HUES48 (cell line): ENCODE measurements around the gene SEMA3G.
A peak's percentile ranks its signal among the peaks of the same experiment; 100 is the strongest.

Source experiments
- H3K27ac ChIP-seq: one replicate; pipeline ENCODE4 v1.7.0; 2013; ENCODE audit warnings: low read depth, low read length, inconsistent platforms
- H3K27me3 ChIP-seq: 2 replicates; pipeline ENCODE4 v1.6.1; 2013; ENCODE audit warnings: mild to moderate bottlenecking, low read length; ENCODE audit not compliant: control insufficient read depth, insufficient read depth
- H3K36me3 ChIP-seq: 2 replicates; pipeline ENCODE4 v1.6.1; 2013; ENCODE audit warnings: low read length; ENCODE audit not compliant: control insufficient read depth, insufficient read depth
- H3K4me1 ChIP-seq: 2 replicates; pipeline ENCODE4 v1.6.1; 2013; ENCODE audit warnings: mild to moderate bottlenecking, low read length; ENCODE audit not compliant: control insufficient read depth, insufficient read depth
- H3K4me3 ChIP-seq: 2 replicates; pipeline ENCODE4 v1.5.1; 2013; ENCODE audit warnings: mild to moderate bottlenecking, low read depth, low read length
- H3K9ac ChIP-seq: 2 replicates; pipeline ENCODE4 v1.6.1; 2013; ENCODE audit warnings: mild to moderate bottlenecking, low read depth, low read length, moderate library complexity
- H3K9me3 ChIP-seq: 2 replicates; pipeline ENCODE4 v1.6.1; 2013; ENCODE audit warnings: low read length; ENCODE audit not compliant: control insufficient read depth, insufficient read depth

SEMA3G gene

GRCh38 chr3:52458031-52458760 lies 13.3 kb upstream of the SEMA3G start:
- no peaks in the 10 kb centered on the region for H3K27me3 ChIP-seq
- H3K27ac ChIP-seq, result no peak overlapping the region
- peaks cover 57% of the 10 kb centered on the region for H3K36me3 ChIP-seq
- no peak overlapping the region for H3K9ac ChIP-seq
- no peaks in the 10 kb centered on the region for H3K9me3 ChIP-seq
- H3K4me1 ChIP-seq, result peaks cover 15% of the 10 kb centered on the region; the same call in 1 of the 2 replicates
- H3K4me3 ChIP-seq, result no peak overlapping the region

GRCh38 chr3:52456800-52457183 lies 11.9 kb upstream of the SEMA3G start:
- Histone ChIP-seq H3K4me3 (peak overlapping the region; percentile 88), H3K4me1 (peaks cover 15% of the 10 kb centered on the region; the same call in 1 of the 2 replicates), H3K9me3 (no peaks in the 10 kb centered on the region), H3K9ac (peak overlapping the region; percentile 55), H3K27ac (no peak overlapping the region), H3K27me3 (no peaks in the 10 kb centered on the region), H3K36me3 (peaks cover 46% of the 10 kb centered on the region)

GRCh38 chr3:52456169-52456799 lies 11.4 kb upstream of the SEMA3G start:
- peaks cover 43% of the 10 kb centered on the region for H3K36me3 ChIP-seq
- H3K27me3 ChIP-seq, result no peaks in the 10 kb centered on the region
- H3K9me3 ChIP-seq, result no peaks in the 10 kb centered on the region
- peak overlapping the region; percentile 55 for H3K9ac ChIP-seq
- H3K4me3 ChIP-seq, result peak overlapping the region; percentile 88
- peaks cover 15% of the 10 kb centered on the region; the same call in 1 of the 2 replicates for H3K4me1 ChIP-seq
- H3K27ac ChIP-seq, result peak overlapping the region; percentile 42

GRCh38 chr3:52455283-52456168 lies 10.6 kb upstream of the SEMA3G start, which contains the start of gene NISCH:
Gene NISCH, plus strand, starts transcription at chr3:52455604. Its CDS starts 38 bp downstream, at chr3:52455642.
- peaks cover 15% of the 10 kb centered on the region; the same call in 1 of the 2 replicates for H3K4me1 ChIP-seq
- H3K27me3 ChIP-seq, result no peaks in the 10 kb centered on the region
- H3K9ac ChIP-seq, result peak within 1 kb of the TSS; percentile 70
- no peaks in the 10 kb centered on the region for H3K9me3 ChIP-seq
- H3K4me3 ChIP-seq, result peak within 1 kb of the TSS; percentile 88
- H3K27ac ChIP-seq, result peak within 1 kb of the TSS; percentile 56
- H3K36me3 ChIP-seq, result peaks cover 36% of the 10 kb centered on the region

GRCh38 chr3:52454938-52455282 lies 10.0 kb upstream of the SEMA3G start:
- H3K4me1 ChIP-seq, result peaks cover 22% of the 10 kb centered on the region
- peak overlapping the region; percentile 64 for H3K4me3 ChIP-seq
- H3K36me3 ChIP-seq, result peaks cover 29% of the 10 kb centered on the region
- H3K27ac ChIP-seq, result peak overlapping the region; percentile 56
- peak overlapping the region; percentile 48; the same call in 1 of the 2 replicates for H3K9ac ChIP-seq
- no peaks in the 10 kb centered on the region for H3K27me3 ChIP-seq
- H3K9me3 ChIP-seq, result no peaks in the 10 kb centered on the region

GRCh38 chr3:52454250-52454937 lies 9.5 kb upstream of the SEMA3G start:
- Histone ChIP-seq H3K36me3 (peaks cover 24% of the 10 kb centered on the region), H3K27ac (no peak overlapping the region), H3K4me3 (no peak overlapping the region), H3K27me3 (no peaks in the 10 kb centered on the region), H3K4me1 (peaks cover 25% of the 10 kb centered on the region), H3K9me3 (no peaks in the 10 kb centered on the region), H3K9ac (no peak overlapping the region)

- peaks cover 25% of the 10 kb centered on the region for H3K4me1 ChIP-seq
- H3K36me3 ChIP-seq, result peaks cover 17% of the 10 kb centered on the region
- no peaks in the 10 kb centered on the region for H3K9me3 ChIP-seq
- H3K27ac ChIP-seq, result peak within 1 kb of the TSS; percentile 17
- H3K27me3 ChIP-seq, result no peaks in the 10 kb centered on the region
- no peak within 1 kb of the TSS for H3K4me3 ChIP-seq
- no peak within 1 kb of the TSS for H3K9ac ChIP-seq
These were observed 8.8 kb upstream of the SEMA3G start, which contains the start of gene TNNC1 for GRCh38 chr3:52453496-52454249. Gene TNNC1, minus strand, starts transcription at chr3:52454041. Its CDS starts 26 bp downstream, at chr3:52454015.

GRCh38 chr3:52452570-52453221 lies 7.8 kb upstream of the SEMA3G start:
- Histone ChIP-seq H3K36me3 (peaks cover 7% of the 10 kb centered on the region), H3K27me3 (no peaks in the 10 kb centered on the region), H3K4me1 (peaks cover 25% of the 10 kb centered on the region), H3K9me3 (no peaks in the 10 kb centered on the region), H3K9ac (no peak overlapping the region), H3K4me3 (no peak overlapping the region), H3K27ac (peak overlapping the region; percentile 17)

GRCh38 chr3:52452126-52452525 lies 7.2 kb upstream of the SEMA3G start:
- no peaks in the 10 kb centered on the region for H3K27me3 ChIP-seq
- peaks cover 23% of the 10 kb centered on the region for H3K4me1 ChIP-seq
- peak overlapping the region; percentile 17 for H3K27ac ChIP-seq

More at GRCh38 chr3:52452126-52452525, 7.2 kb upstream of the SEMA3G start:
- H3K4me3 ChIP-seq, result no peak overlapping the region
- H3K36me3 ChIP-seq, result 0 out of 2 replicates have a peak, but pooled peaks cover 2% of the 10 kb centered on the region
- H3K9ac ChIP-seq, result no peak overlapping the region
- H3K9me3 ChIP-seq, result no peaks in the 10 kb centered on the region
